GM10248 (cell line): ENCODE results near the gene ZSCAN21.

Source experiments
- CTCF ChIA-PET: fragments of 300-600 bp; sonication (Branson Sonifier 250); formaldehyde crosslinking; extraction: SDS; loops from one replicate; lab custom pipeline; 2021; ENCODE audit warnings: antibody characterized with exemption; lab: Yijun Ruan, JAX
- POLR2A ChIA-PET: fragments of 350-650 bp; sonication (Branson Sonifier 250); formaldehyde crosslinking; extraction: SDS; loops from one replicate; lab custom pipeline; 2020; ENCODE audit warnings: antibody characterized with exemption; lab: Yijun Ruan, JAX
- DNase-seq: peaks from one replicate; pipeline ENCODE4 v3.0.0; 2012; ENCODE audit errors: extremely low spot score
- CTCF ChIP-seq: IDR thresholded peaks from 2 replicates; pipeline ENCODE4 v1.5.1; 2012; ENCODE audit warnings: mild to moderate bottlenecking, low read depth; ENCODE audit errors: extremely low read depth, missing control alignments, control extremely low read depth

Gene ZSCAN21

GRCh38 chr7:100057006-100057405 is 7.4 kb downstream of the ZSCAN21 start:
- POLR2A ChIA-PET = no interaction called here
- TF ChIP-seq CTCF = no peak
- CTCF ChIA-PET = interaction anchor here (0.8 to 2.6 kb wide), 2 partner anchors 63 to 67 kb away, joined by 3 to 8 read pairs; no protein-coding TSS in a partner anchor
- DNase-seq = no peak

- DNase-seq = no peak
- ChIA-PET CTCF (interaction anchor here (1.2 to 2.6 kb wide), 6 partner anchors 10 to 145 kb away, joined by 3 to 8 read pairs (median 5); partner anchors contain the start of gene ZSCAN21), POLR2A (interaction anchor here (0.6 to 1.8 kb wide), 3 partner anchors 10 to 540 kb away, joined by 3 to 4 read pairs (median 3); partner anchors contain the start of gene ZSCAN21)
- no peak for TF ChIP-seq CTCF
Measured at GRCh38 chr7:100059251-100059739, 9.7 kb downstream of the ZSCAN21 start.

GRCh38 chr7:100061518-100062193 is 12.1 kb downstream of the ZSCAN21 start:
- ChIA-PET POLR2A (no interaction called here), CTCF (interaction anchor here (1.2 to 1.8 kb wide), 2 partner anchors 12 to 14 kb away, joined by 3 to 4 read pairs; partner anchors contain the start of gene ZSCAN21)
- TF ChIP-seq CTCF = no peak
- no peak for DNase-seq

GRCh38 chr7:100063376-100063775 is 13.8 kb downstream of the ZSCAN21 start:
- CTCF ChIA-PET = interaction anchor here (0.6 to 2.6 kb wide), 7 partner anchors 9 to 854 kb away, joined by 3 to 8 read pairs (median 5); partner anchors contain the start of genes ZNF3 and ZSCAN21
- POLR2A ChIA-PET = interaction anchor here (1.0 kb wide), 1 partner anchor 15 kb away, joined by 4 read pairs; no protein-coding TSS in a partner anchor

GRCh38 chr7:100064162-100064561 is 14.6 kb downstream of the ZSCAN21 start:
- ChIA-PET POLR2A (interaction anchor here (1.0 kb wide), 1 partner anchor 14 kb away, joined by 4 read pairs; no protein-coding TSS in a partner anchor), CTCF (interaction anchor here (0.9 to 2.6 kb wide), 6 partner anchors 12 to 71 kb away, joined by 3 to 8 read pairs (median 4); partner anchors contain the start of genes ZNF3 and ZSCAN21)
- TF ChIP-seq CTCF = no peak
- DNase-seq = no peak

More at GRCh38 chr7:100063376-100063775, 13.8 kb downstream of the ZSCAN21 start:
- no peak for DNase-seq
- no peak for TF ChIP-seq CTCF

GRCh38 chr7:100065452-100066186 is 16.0 kb downstream of the ZSCAN21 start:
- ChIA-PET POLR2A (no interaction called here), CTCF (interaction anchor here (0.8 to 1.1 kb wide), 2 partner anchors 9 to 71 kb away, joined by 3 to 5 read pairs; no protein-coding TSS in a partner anchor)
- DNase-seq = no peak
- no peak for TF ChIP-seq CTCF
